Ovary (tissue), 3 donors: Measurements from ENCODE around the gene DPY30.

ENCODE experiments used
- EP300 ChIP-seq: sonication (generic); formaldehyde crosslinking; IDR thresholded peaks from one replicate; pipeline ENCODE4 v1.6.1; 2017; ENCODE audit warnings: antibody characterized with exemption
- POLR2A ChIP-seq: fragments of 450-650 bp; IDR thresholded peaks from one replicate; pipeline ENCODE4 v1.6.1; 2017; ENCODE audit warnings: antibody characterized with exemption, mild to moderate bottlenecking, moderate library complexity
- TF ChIP-seq, protein P1 (sequence below), 3 donors: fragments of 450-650 bp in 2 of 3; fragments of 200-600 bp in 1 of 3; IDR thresholded peaks; one replicate each; pipeline versions ENCODE4 v1.5.1 to v1.8.0; 2016 to 2022; ENCODE audit warnings: antibody characterized with exemption in 3 of 3, mild to moderate bottlenecking in 1 of 3
- donor health status: DM: no; HTN: no; CAD: no.

DNA sequence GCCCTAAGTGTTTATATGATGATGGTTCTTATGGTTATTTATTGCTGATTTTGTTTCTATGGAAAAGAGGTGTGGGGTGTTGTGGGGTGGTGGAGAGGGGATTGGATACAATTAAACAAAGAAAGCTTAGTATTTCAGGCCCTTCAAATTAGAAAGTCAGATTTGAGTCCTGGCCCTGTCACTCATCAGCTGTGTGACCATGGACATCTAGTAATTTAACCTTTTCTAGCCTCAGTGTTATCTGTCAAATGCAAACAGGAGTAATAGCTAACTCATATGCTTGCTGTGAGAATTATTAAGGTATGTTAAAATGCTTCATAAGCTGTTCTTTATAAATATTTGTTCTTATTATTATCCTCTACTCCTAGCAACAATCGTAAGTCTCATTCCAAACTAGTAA is 26.7 kb downstream of the DPY30 start:
- TF ChIP-seq, protein P1, sequence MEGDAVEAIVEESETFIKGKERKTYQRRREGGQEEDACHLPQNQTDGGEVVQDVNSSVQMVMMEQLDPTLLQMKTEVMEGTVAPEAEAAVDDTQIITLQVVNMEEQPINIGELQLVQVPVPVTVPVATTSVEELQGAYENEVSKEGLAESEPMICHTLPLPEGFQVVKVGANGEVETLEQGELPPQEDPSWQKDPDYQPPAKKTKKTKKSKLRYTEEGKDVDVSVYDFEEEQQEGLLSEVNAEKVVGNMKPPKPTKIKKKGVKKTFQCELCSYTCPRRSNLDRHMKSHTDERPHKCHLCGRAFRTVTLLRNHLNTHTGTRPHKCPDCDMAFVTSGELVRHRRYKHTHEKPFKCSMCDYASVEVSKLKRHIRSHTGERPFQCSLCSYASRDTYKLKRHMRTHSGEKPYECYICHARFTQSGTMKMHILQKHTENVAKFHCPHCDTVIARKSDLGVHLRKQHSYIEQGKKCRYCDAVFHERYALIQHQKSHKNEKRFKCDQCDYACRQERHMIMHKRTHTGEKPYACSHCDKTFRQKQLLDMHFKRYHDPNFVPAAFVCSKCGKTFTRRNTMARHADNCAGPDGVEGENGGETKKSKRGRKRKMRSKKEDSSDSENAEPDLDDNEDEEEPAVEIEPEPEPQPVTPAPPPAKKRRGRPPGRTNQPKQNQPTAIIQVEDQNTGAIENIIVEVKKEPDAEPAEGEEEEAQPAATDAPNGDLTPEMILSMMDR (IDR thresholded peaks at IDR 0.05): no peak
- TF ChIP-seq POLR2A (no peak), EP300 (no peak)
